NCI-H526 (cell line): ENCODE data around the gene SLC5A4.

ENCODE experiments used
- DNase-seq, 2 experiments: peaks; one replicate each; lab custom pipeline; 2025; lab: John Stamatoyannopoulos, UW

SLC5A4 gene

DNA sequence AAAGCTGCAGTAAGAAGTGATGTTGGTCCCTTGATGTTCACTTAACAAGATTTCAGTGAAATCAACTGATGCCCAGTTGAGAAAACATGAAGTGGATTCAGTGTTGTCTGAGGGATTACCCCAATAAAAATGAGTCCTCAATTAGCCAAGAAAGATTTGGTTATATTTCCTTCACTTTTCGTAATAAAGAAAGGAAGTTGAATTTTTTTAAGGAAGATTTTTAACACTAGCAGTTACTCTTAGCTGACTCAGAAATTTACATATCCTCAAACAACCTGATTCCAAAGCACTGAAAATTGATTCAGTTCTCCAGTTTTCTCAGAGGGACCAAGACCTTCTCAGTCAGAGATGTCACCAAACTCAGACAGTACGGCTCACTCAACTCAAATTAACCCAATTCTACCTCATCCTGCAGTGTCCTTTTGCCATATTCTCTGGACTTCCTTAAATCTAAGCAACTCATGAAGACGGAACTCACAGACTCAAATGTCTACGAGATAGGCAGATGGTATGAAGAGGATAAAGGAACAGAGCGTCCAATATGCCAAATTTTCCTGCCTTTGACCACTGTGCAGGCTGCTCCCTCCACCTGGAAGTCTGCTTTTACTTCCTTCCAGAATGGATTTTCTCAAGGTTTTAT is 22.8 kb downstream of the SLC5A4 start:
- DNase-seq = no peak

DNA sequence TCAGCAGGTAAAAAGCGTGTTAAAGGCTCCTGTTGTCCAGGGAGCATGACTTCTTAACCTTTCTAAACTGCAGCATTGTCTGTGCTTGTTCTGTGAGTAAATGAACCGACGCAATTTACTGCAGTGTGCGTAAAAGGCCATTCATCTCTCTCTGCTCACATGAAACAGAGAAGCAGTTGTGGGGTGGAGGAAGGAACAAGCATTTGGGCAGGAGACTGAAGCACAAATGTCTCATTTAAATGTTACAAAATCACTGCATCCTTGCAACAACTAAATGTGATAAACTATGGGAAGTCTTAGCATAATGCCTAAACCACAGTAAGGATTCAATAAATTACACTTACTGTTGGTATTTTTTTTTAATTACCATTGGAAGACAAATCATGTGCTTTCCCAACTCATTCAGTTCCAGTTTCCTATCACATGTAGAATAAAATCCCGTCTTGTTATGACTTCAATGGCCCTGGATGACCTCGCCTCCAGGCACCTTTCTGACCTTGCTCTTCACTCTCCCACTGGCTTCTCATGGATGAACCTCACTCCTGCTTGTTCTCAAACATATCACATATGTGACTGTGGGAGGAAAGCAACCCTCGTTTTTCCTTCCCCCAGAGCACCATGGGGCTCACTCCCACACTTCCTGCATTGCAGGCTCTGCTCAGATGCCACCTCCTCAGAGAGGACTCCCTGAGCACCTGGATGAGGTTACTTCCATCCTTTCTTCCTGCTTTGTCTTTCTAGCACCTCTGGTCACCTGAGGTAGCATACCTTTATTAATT is 28.6 kb downstream of the SLC5A4 start:
- no peak for DNase-seq

- no peak for DNase-seq
These were observed 32.2 kb downstream of the SLC5A4 start for GRCh38 chr22:32222991-32223390.

GRCh38 chr22:32219026-32219425 is 36.1 kb downstream of the SLC5A4 start:
- DNase-seq = no peak

DNA sequence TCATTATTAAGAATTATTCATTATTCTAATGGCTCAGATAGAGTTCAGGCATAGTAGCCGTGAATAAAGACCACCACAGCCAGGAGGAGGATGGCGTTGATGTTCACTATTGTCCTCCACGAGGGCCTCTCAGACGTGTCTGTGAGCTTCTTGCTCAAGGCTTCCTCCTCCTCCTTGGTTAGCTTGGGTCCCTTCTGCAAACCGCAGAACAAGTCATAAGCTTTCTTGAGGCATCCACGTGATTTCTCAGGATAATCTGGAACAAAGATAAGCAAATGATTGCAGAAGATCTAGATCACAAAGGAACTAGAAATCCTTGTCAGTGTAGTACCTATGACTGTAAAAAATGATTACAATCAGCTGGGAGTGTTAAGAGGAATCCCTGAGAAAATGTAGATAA is 36.7 kb downstream of the SLC5A4 start:
- no peak for DNase-seq

DNA sequence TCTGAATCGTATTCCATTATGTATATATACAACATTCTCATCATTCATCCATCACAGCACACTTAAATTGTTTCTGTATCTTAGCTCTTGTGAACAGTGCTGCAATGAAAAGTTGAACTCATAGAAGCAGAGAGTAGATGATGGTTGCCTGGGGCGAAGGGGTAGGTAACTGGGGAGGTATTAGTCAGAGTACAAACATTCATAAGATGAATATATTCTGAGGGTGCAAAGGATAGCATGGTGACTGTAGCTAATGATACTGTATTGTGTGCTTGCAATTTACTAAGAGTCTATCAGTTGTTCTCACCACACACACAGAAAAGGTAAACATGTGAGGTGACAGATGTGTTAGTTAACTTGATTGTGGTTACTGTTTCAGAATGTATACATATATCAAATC is 37.7 kb downstream of the SLC5A4 start:
- DNase-seq = no peak

DNA sequence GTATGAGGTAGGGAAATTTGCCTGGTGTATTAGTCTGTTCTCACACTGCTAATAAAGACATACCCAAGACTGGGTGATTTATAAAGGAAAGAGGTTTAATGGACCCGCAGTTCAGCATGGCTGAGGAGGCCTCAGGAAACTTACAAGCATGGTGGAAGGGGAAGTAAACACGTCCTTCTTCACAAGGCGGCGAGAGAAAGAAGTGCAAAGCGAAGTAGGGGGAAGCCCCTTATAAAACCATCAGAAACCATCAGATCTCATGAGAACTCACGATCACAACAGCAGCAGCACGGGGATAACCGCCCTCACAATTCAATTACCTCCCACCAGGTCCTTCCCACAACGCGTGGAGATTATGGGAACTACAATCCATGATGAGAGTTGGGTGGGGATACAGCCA is 38.2 kb downstream of the SLC5A4 start:
- DNase-seq = no peak

- no peak for DNase-seq
These were observed 44.1 kb downstream of the SLC5A4 start for GRCh38 chr22:32211011-32211410.

- DNase-seq = no peak
These were observed 46.5 kb downstream of the SLC5A4 start for GRCh38 chr22:32208681-32209080.

DNA sequence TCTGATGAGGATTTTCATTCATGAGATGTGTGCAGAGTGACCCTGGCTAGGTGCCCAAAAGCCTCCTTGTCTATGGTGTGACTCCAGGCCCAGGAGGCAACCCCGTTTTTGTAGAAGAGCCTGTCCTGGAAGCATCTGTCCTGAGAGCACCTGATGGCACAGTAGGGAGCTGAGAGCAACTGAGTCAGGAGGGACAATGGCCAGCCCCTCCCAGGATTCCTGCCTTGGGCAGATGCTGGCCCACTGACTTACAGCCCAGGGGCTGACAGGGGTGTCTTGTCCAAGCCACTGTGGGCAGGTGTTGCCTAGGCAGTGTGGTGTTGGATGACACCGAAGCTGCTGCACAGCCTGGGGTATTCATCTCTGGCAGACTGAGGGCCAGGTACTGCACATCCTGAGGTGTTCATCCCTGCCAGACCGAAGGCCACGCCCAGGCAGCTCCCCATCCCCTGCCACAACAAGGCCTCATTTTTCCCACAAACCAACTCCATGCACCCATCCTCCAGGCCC is 47.1 kb downstream of the SLC5A4 start:
- no peak for DNase-seq

DNA sequence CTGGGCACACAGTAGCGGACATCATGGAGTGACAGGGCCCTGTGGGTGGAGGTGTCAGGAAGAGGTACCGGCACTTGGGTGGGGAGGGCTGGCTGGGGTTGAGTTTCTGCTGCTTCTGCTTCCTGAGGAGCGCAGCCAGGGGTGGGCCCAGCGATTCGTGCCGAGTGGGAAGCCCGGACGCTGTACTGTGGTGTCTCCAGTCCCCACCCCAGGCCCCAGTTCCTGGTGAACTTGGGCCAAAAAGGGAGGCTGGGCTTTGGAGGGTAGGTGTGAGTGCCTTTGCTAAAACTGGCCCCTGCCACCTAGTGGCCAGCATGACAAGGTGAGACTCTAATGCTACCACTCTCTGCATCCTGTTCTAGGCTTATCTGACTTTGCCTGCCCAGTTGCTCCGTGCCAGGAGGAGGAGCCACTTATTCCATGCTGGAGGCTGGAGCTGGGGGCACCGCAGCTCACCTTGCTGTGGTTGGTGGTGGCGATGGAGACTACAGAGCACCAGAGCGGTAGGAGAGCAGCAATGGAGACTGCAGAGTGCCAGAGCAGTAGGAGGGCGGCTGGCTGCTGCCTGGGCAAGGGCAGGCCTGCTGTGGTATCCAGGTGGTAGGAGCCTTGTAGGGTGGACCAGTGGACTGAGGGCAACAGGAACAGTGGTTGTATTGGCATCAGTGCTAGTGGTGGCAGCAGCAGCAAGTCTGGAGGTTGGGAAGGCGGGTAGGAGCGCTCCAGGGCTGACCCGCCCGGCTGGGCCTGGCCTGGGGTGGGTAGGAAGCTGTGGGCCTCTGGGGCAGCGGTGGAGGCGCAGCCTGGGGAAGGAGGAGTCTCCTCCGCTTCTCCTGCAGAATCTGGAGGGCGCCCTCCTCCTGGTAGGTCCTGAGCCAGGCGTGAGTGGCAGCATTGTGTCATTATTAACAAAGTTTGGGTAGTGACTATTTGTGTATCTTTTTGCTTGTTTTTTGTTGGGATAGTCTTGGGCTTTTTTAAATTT is 48.1 kb downstream of the SLC5A4 start:
- DNase-seq = peak; percentile 14 to 62

DNA sequence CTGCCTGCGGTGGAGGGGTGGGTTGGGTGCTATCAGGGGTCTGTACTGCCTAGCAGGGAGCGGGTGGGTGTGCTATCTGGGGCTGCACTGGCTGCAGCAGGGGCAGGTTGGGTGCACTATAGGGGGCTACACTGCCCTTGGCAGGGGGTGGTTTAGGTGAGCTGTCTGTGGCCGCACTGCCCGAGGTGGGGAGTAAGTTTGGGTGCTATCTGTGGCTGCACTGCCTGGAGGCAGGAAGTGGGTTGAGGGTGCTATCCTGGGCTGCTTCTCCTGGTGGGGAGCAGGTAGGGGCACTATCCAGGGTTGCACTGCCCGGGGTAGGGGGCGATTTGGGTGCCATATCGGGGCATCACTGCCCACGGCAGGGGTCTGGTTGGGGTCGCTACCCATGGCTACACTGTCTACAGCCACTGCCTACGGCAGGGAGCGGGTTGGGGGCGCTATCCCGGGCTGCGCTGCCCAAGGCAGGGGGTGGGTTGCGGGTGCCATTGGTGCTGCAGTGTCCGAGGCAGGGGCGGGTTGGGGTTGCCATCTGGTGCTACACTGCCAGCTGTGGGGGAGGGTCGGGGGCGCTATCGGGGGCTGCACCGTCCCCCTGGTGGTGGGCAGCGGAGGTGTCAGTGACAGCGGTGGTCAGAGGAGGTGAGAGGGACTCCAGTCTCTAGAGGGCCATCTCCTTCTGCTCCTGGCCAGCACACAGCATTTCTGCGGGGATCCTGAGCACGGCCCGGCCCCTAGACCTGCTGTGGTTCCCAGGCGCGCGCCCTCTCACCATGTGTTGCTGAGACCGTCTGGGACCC is 49.0 kb downstream of the SLC5A4 start:
- peak in 1 of 2 experiments; percentile 23 for DNase-seq

GRCh38 chr22:32204856-32205722 is 50.1 kb downstream of the SLC5A4 start, which contains the start of gene RFPL2:
TSS of gene RFPL2 (minus strand) at chr22:32205073. CDS start at chr22:32202451, 2,622 bp downstream.
- DNase-seq = peak; percentile 85 to 89

- peak; percentile 77 to 83 for DNase-seq
These were observed 50.9 kb downstream of the SLC5A4 start for GRCh38 chr22:32204040-32204855.

GRCh38 chr22:32203181-32204039 is 51.7 kb downstream of the SLC5A4 start:
- DNase-seq = peak in 1 of 2 experiments; percentile 26

DNA sequence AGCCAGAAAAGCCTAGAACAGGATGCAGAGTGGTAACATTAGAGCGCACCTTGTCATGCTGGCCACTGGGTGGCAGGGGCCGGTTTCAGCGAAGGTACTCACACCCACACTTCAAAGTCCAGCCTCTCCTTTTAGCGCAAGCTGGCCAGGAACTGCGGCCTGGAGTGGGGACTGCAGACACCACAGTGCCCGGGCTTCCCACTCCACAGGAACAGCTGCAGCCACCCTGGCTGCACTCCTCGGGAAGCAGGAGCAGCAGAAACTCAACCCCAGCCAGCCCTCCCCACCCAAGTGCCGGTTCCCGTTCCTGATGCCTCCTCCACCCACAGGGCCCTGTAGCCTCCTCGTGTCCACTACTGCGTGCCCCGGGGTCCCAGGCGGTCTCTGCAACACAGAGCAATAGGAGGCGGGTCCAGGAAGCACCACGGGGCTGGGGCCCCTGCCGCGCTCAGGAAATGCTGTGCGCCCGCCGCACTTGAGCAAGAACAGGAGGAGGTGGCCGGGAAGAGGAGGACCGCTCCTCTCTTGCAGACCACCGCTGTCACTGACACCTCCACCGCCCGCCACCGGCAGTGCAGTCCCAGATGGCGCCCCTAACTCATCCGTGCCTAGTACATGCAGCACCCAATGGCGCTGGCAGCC is 52.5 kb downstream of the SLC5A4 start:
- peak; percentile 17 to 67 for DNase-seq

GRCh38 chr22:32202161-32202538 is 53.0 kb downstream of the SLC5A4 start:
- no peak for DNase-seq

DNA sequence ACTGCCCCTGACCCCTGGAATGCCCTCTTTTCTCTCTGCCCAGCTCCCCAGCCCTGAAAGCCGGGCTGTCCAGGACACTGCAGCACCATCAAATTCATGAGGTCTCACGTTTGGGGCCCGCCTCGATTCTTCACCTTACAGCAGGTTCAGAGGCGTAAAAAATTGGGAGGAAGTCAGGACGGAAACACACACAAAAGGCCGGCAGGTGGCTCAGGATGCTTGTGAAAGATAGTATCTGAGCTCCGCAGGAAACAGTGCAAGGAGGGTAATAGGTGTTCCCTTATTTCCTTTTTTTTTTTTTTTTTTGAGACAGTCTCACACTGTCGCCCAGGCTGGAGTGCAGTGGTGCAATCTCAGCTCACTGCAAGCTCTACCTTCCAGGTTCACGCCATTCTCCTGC is 54.4 kb downstream of the SLC5A4 start:
- DNase-seq = no peak
